ENCODE measurements around the gene DUOX1. TPM values are rescaled to one million over a fixed set of nuclear protein-coding genes. Genes with fewer than 3 reads are reported as not detected.

The DUOX1 gene
- polyA plus RNA-seq, 1 donor (not counting 4 experiments of a cell fraction or from before 2014, with no cell fraction given): 16.3 TPM

DNA sequence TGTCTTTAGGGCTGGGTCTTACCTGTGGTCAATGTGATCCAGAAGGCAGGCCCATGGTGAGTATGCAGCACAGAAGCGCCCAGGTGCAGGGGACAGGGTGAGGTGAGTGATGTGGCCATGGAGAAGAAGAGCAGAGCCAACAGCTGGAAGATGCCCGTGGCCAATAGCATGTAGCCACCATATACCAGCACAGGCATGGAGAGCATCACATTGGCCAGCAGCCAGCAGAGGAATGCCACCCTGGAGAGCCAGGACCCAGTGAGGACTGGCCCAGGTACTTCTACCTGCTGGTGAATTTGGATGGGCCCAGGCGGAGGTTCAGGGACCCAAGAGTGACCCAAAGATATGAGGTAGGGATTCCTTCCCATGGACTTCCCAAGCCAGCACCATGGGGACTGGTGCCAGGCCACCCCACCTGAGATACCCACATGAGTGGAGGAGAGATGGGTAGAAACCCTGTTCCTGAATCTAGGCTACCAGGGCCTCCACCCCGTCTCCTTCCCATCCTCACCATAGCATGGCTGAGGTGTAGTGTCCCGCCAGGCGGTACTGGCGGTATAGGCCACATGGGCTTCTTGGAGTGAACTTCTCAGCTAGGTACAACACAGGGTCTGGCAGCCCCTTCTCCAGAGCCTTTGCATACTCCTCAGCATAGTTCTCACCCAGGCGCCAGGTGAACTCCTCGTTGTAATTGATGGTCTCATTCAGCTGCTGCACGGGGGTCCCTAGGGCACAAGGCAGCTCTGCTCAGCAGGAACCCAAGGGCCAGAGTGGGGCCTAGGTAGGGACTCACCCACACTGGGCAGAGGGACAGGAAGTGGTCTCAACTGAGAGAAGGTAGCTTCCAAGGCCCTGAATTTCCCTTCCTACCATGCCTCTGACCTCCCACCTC lies 9.5 kb upstream of the DUOX1 start:
- Histone ChIP-seq H2AFZ (ENCODE audit: control insufficient read depth, low read length) (no peak overlapping the region), H3K9me3 (ENCODE audit: control insufficient read depth, low read depth, low read length) (no peaks in the 10 kb centered on the region), H3K36me3 (ENCODE audit: control insufficient read depth in 2 of 2, extremely low read depth in 1 of 2, insufficient read depth in 2 of 2, low read length in 2 of 2) (peaks cover 0 to 3% of the 10 kb centered on the region in 2 experiments), H3K4me1 (ENCODE audit: control insufficient read depth, extremely low read depth, insufficient read depth, low read length) (peaks cover 14% of the 10 kb centered on the region), H3K79me2 (ENCODE audit: control insufficient read depth, insufficient read depth, low read length) (no peaks in the 10 kb centered on the region), H3K27me3 (ENCODE audit: control insufficient read depth, extremely low read depth, insufficient read depth, low read length) (peaks cover 26% of the 10 kb centered on the region), H3K9me1 (ENCODE audit: control insufficient read depth, extremely low read depth, insufficient read depth, low read length) (no peaks in the 10 kb centered on the region), H3K27ac (ENCODE audit: control insufficient read depth, insufficient read depth, low read length) (no peak overlapping the region), H4K20me1 (ENCODE audit: control insufficient read depth, extremely low read depth, insufficient read depth, low read length) (peaks cover 3% of the 10 kb centered on the region), H3K4me2 (ENCODE audit: control insufficient read depth, extremely low read depth, insufficient read depth, low read depth, low read length) (no peak overlapping the region), H3K9ac (ENCODE audit: control insufficient read depth, extremely low read depth, insufficient read depth, low read length) (no peak overlapping the region), H3K4me3 (ENCODE audit: control insufficient read depth in 2 of 3, extremely low read depth in 1 of 3, insufficient read depth in 2 of 3, low read depth in 1 of 3, low read length in 3 of 3) (no peak overlapping the region)
- dilution Hi-C loops (cut with MboI; ENCODE audit: extremely low pct_ligation_motif_present, low sequenced_read_pairs): no loop called here
- TF ChIP-seq EZH2 (IDR thresholded peaks at IDR 0.05; ENCODE audit: low read length): no peak
- TF ChIP-seq, protein P1, sequence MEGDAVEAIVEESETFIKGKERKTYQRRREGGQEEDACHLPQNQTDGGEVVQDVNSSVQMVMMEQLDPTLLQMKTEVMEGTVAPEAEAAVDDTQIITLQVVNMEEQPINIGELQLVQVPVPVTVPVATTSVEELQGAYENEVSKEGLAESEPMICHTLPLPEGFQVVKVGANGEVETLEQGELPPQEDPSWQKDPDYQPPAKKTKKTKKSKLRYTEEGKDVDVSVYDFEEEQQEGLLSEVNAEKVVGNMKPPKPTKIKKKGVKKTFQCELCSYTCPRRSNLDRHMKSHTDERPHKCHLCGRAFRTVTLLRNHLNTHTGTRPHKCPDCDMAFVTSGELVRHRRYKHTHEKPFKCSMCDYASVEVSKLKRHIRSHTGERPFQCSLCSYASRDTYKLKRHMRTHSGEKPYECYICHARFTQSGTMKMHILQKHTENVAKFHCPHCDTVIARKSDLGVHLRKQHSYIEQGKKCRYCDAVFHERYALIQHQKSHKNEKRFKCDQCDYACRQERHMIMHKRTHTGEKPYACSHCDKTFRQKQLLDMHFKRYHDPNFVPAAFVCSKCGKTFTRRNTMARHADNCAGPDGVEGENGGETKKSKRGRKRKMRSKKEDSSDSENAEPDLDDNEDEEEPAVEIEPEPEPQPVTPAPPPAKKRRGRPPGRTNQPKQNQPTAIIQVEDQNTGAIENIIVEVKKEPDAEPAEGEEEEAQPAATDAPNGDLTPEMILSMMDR (optimal IDR thresholded peaks at IDR 0.05 in 1 of 3, IDR thresholded peaks at IDR 0.05 in 1 of 3, conservative IDR thresholded peaks at IDR 0.05 in 1 of 3; ENCODE audit: extremely low read depth in 1 of 3, insufficient read depth in 2 of 3, low read length in 3 of 3): no peak
- DNase-seq (ENCODE audit: low read depth, low spot score): no peak
- no peak for FAIRE-seq

DNA sequence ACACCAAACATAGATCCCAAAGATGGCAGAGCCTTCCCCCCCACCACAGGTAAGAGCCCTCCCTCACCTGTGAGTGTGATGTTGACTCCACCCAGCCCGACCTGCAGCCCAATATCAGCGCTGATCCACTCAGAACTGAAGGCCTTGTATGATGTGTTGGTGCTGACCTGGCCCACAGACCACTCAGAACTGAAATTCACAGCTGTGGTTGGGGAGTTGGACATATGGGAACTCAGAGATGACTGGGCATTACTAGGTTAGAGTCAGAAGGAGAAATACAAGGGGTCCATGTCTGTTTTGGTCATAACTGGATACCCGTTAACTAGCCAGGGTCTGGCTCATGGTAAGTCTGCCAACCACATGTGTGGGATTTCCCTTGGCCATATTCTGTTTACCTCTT lies 8.8 kb upstream of the DUOX1 start:
- H3K27ac ChIP-seq (ENCODE audit: control insufficient read depth, insufficient read depth, low read length): no peak overlapping the region
- peaks cover 14% of the 10 kb centered on the region for H3K4me1 ChIP-seq (ENCODE audit: control insufficient read depth, extremely low read depth, insufficient read depth, low read length)
- dilution Hi-C loops (cut with MboI; ENCODE audit: extremely low pct_ligation_motif_present, low sequenced_read_pairs): no loop called here
- no peak overlapping the region for H3K4me2 ChIP-seq (ENCODE audit: control insufficient read depth, extremely low read depth, insufficient read depth, low read depth, low read length)
- H3K36me3 ChIP-seq (ENCODE audit: control insufficient read depth in 2 of 2, extremely low read depth in 1 of 2, insufficient read depth in 2 of 2, low read length in 2 of 2): peaks cover 0 to 3% of the 10 kb centered on the region in 2 experiments
- no peaks in the 10 kb centered on the region for H3K9me1 ChIP-seq (ENCODE audit: control insufficient read depth, extremely low read depth, insufficient read depth, low read length)
- H4K20me1 ChIP-seq (ENCODE audit: control insufficient read depth, extremely low read depth, insufficient read depth, low read length): peaks cover 3% of the 10 kb centered on the region
- H3K9ac ChIP-seq (ENCODE audit: control insufficient read depth, extremely low read depth, insufficient read depth, low read length): no peak overlapping the region
- TF ChIP-seq, protein P1 (optimal IDR thresholded peaks at IDR 0.05 in 1 of 3, IDR thresholded peaks at IDR 0.05 in 1 of 3, conservative IDR thresholded peaks at IDR 0.05 in 1 of 3; ENCODE audit: extremely low read depth in 1 of 3, insufficient read depth in 2 of 3, low read length in 3 of 3): no peak
- TF ChIP-seq EZH2 (IDR thresholded peaks at IDR 0.05; ENCODE audit: low read length): no peak
- H2AFZ ChIP-seq (ENCODE audit: control insufficient read depth, low read length): no peak overlapping the region
- DNase-seq (ENCODE audit: low read depth, low spot score): no peak
- peaks cover 19% of the 10 kb centered on the region for H3K27me3 ChIP-seq (ENCODE audit: control insufficient read depth, extremely low read depth, insufficient read depth, low read length)
- no peaks in the 10 kb centered on the region for H3K79me2 ChIP-seq (ENCODE audit: control insufficient read depth, insufficient read depth, low read length)
- no peaks in the 10 kb centered on the region for H3K9me3 ChIP-seq (ENCODE audit: control insufficient read depth, low read depth, low read length)
- FAIRE-seq: no peak
- no peak overlapping the region for H3K4me3 ChIP-seq (ENCODE audit: control insufficient read depth in 2 of 3, extremely low read depth in 1 of 3, insufficient read depth in 2 of 3, low read depth in 1 of 3, low read length in 3 of 3)

Measured in keratinocyte (primary cell).